ENCODE data around the gene AGER. TPM values are rescaled to one million over a fixed set of nuclear protein-coding genes. Genes with fewer than 3 reads are reported as not detected.
A peak's percentile ranks its signal among the peaks of the same experiment; 100 is the strongest.

The AGER gene
- total and polyA plus RNA-seq, 5 donors from 2014 or later: 0.44 to 27.8 (median 0.52) TPM; not detected in 2

- Mint-ChIP-seq H3K4me3 (no peak overlapping the region), H3K27ac (peak overlapping the region in 2 of 3 donors; percentile 3 to 91), H3K27me3 (peaks cover 17% of the 10 kb centered on the region), H3K9me3 (no peaks in the 10 kb centered on the region), H3K4me1 (no peaks in the 10 kb centered on the region), H3K36me3 (no peaks in the 10 kb centered on the region)
- DNase-seq (no peak), ATAC-seq (ENCODE audit: low read depth in 2 of 2) (no peak)
- H3K27ac ChIP-seq (ENCODE audit: insufficient read depth, low read length, poor library complexity, severe bottlenecking): no peak overlapping the region
- no peaks in the 10 kb centered on the region for H3K36me3 ChIP-seq (ENCODE audit: control insufficient read depth, insufficient read depth, low read length)
- H3K27me3 ChIP-seq (ENCODE audit: control insufficient read depth, insufficient read depth, low read length): no peaks in the 10 kb centered on the region
- no peaks in the 10 kb centered on the region for H3K4me1 ChIP-seq (ENCODE audit: control insufficient read depth, insufficient read depth, low read length, poor library complexity, severe bottlenecking)
- no peaks in the 10 kb centered on the region for H3K9me3 ChIP-seq (ENCODE audit: control insufficient read depth in 2 of 2, low read length in 2 of 2)
- no peak overlapping the region for H3K4me3 ChIP-seq (ENCODE audit: low read depth, low read length)
Measured at GRCh38 chr6:32208996-32209395, 24.9 kb upstream of the AGER start.

GRCh38 chr6:32204268-32204715 lies 20.2 kb upstream of the AGER start:
- Histone ChIP-seq H3K4me3 (ENCODE audit: low read depth, low read length) (no peak overlapping the region), H3K27ac (ENCODE audit: insufficient read depth, low read length, poor library complexity, severe bottlenecking) (no peak overlapping the region), H3K4me1 (ENCODE audit: control insufficient read depth, insufficient read depth, low read length, poor library complexity, severe bottlenecking) (no peaks in the 10 kb centered on the region), H3K36me3 (ENCODE audit: control insufficient read depth, insufficient read depth, low read length) (no peaks in the 10 kb centered on the region), H3K9me3 (ENCODE audit: control insufficient read depth in 2 of 2, low read length in 2 of 2) (no peaks in the 10 kb centered on the region), H3K27me3 (ENCODE audit: control insufficient read depth, insufficient read depth, low read length) (no peaks in the 10 kb centered on the region)
- H3K4me3 Mint-ChIP-seq: no peak overlapping the region
- ATAC-seq (ENCODE audit: low read depth in 2 of 2) (no peak), DNase-seq (no peak)
- peaks cover 26% of the 10 kb centered on the region for H3K27me3 Mint-ChIP-seq
- H3K36me3 Mint-ChIP-seq: no peaks in the 10 kb centered on the region
- H3K4me1 Mint-ChIP-seq: no peaks in the 10 kb centered on the region
- H3K9me3 Mint-ChIP-seq: no peaks in the 10 kb centered on the region
- no peak overlapping the region for H3K27ac Mint-ChIP-seq

- Histone ChIP-seq H3K27me3 (ENCODE audit: control insufficient read depth, insufficient read depth, low read length) (no peaks in the 10 kb centered on the region), H3K9me3 (ENCODE audit: control insufficient read depth in 2 of 2, low read length in 2 of 2) (no peaks in the 10 kb centered on the region), H3K4me1 (ENCODE audit: control insufficient read depth, insufficient read depth, low read length, poor library complexity, severe bottlenecking) (no peaks in the 10 kb centered on the region), H3K36me3 (ENCODE audit: control insufficient read depth, insufficient read depth, low read length) (no peaks in the 10 kb centered on the region), H3K4me3 (ENCODE audit: low read depth, low read length) (no peak overlapping the region), H3K27ac (ENCODE audit: insufficient read depth, low read length, poor library complexity, severe bottlenecking) (no peak overlapping the region)
- Mint-ChIP-seq H3K4me1 (no peaks in the 10 kb centered on the region), H3K4me3 (no peak overlapping the region), H3K27ac (no peak overlapping the region), H3K9me3 (no peaks in the 10 kb centered on the region), H3K27me3 (peaks cover 26% of the 10 kb centered on the region), H3K36me3 (no peaks in the 10 kb centered on the region)
- ATAC-seq (ENCODE audit: low read depth in 2 of 2): no peak
- no peak for DNase-seq
Measured at GRCh38 chr6:32203426-32204267, 19.6 kb upstream of the AGER start.

GRCh38 chr6:32202186-32202585 lies 18.1 kb upstream of the AGER start:
- no peak for DNase-seq
- no peak overlapping the region for H3K27ac ChIP-seq (ENCODE audit: insufficient read depth, low read length, poor library complexity, severe bottlenecking)
- H3K27me3 Mint-ChIP-seq: peaks cover 26% of the 10 kb centered on the region
- ATAC-seq (ENCODE audit: low read depth in 2 of 2): no peak
- H3K27ac Mint-ChIP-seq: no peak overlapping the region
- no peak overlapping the region for H3K4me3 Mint-ChIP-seq
- H3K4me1 Mint-ChIP-seq: no peaks in the 10 kb centered on the region
- H3K36me3 Mint-ChIP-seq: no peaks in the 10 kb centered on the region
- no peak overlapping the region for H3K4me3 ChIP-seq (ENCODE audit: low read depth, low read length)
- H3K9me3 Mint-ChIP-seq: no peaks in the 10 kb centered on the region
- H3K4me1 ChIP-seq (ENCODE audit: control insufficient read depth, insufficient read depth, low read length, poor library complexity, severe bottlenecking): peaks cover under 1% of the 10 kb centered on the region
- H3K9me3 ChIP-seq (ENCODE audit: control insufficient read depth in 2 of 2, low read length in 2 of 2): no peaks in the 10 kb centered on the region
- H3K27me3 ChIP-seq (ENCODE audit: control insufficient read depth, insufficient read depth, low read length): no peaks in the 10 kb centered on the region
- no peaks in the 10 kb centered on the region for H3K36me3 ChIP-seq (ENCODE audit: control insufficient read depth, insufficient read depth, low read length)

GRCh38 chr6:32200711-32201475 lies 16.8 kb upstream of the AGER start:
- Histone ChIP-seq H3K4me3 (ENCODE audit: low read depth, low read length) (no peak overlapping the region), H3K27me3 (ENCODE audit: control insufficient read depth, insufficient read depth, low read length) (no peaks in the 10 kb centered on the region), H3K4me1 (ENCODE audit: control insufficient read depth, insufficient read depth, low read length, poor library complexity, severe bottlenecking) (peaks cover 11% of the 10 kb centered on the region), H3K9me3 (ENCODE audit: control insufficient read depth in 2 of 2, low read length in 2 of 2) (no peaks in the 10 kb centered on the region), H3K27ac (ENCODE audit: insufficient read depth, low read length, poor library complexity, severe bottlenecking) (no peak overlapping the region), H3K36me3 (ENCODE audit: control insufficient read depth, insufficient read depth, low read length) (no peaks in the 10 kb centered on the region)
- Mint-ChIP-seq H3K27ac (no peak overlapping the region), H3K9me3 (no peaks in the 10 kb centered on the region), H3K36me3 (no peaks in the 10 kb centered on the region), H3K27me3 (peaks cover 26% of the 10 kb centered on the region), H3K4me3 (peak overlapping the region in 2 of 4 donors; percentile 22 to 76), H3K4me1 (peaks cover 0 to 7% (median 3%) of the 10 kb centered on the region in 4 donors)
- DNase-seq: no peak
- no peak for ATAC-seq (ENCODE audit: low read depth in 2 of 2)

- peak overlapping the region in 1 of 3 donors; percentile 20 for H3K27ac Mint-ChIP-seq
- Histone ChIP-seq H3K9me3 (ENCODE audit: control insufficient read depth in 2 of 2, low read length in 2 of 2) (no peaks in the 10 kb centered on the region), H3K27me3 (ENCODE audit: control insufficient read depth, insufficient read depth, low read length) (no peaks in the 10 kb centered on the region), H3K27ac (ENCODE audit: insufficient read depth, low read length, poor library complexity, severe bottlenecking) (no peak overlapping the region), H3K4me3 (ENCODE audit: low read depth, low read length) (no peak overlapping the region), H3K36me3 (ENCODE audit: control insufficient read depth, insufficient read depth, low read length) (no peaks in the 10 kb centered on the region), H3K4me1 (ENCODE audit: control insufficient read depth, insufficient read depth, low read length, poor library complexity, severe bottlenecking) (peaks cover 27% of the 10 kb centered on the region)
- H3K36me3 Mint-ChIP-seq: no peaks in the 10 kb centered on the region
- no peaks in the 10 kb centered on the region for H3K9me3 Mint-ChIP-seq
- peak overlapping the region in 2 of 4 donors; percentile 61 to 64 for H3K4me3 Mint-ChIP-seq
- DNase-seq: no peak
- ATAC-seq (ENCODE audit: low read depth in 2 of 2): no peak
- peaks cover 22% of the 10 kb centered on the region for H3K27me3 Mint-ChIP-seq
- peaks cover 13 to 25% (median 17%) of the 10 kb centered on the region in 4 donors for H3K4me1 Mint-ChIP-seq
Measured at GRCh38 chr6:32198866-32199265, 14.8 kb upstream of the AGER start.

GRCh38 chr6:32198345-32198696 lies 14.3 kb upstream of the AGER start:
- H3K4me3 Mint-ChIP-seq: peak overlapping the region in 3 of 4 donors; percentile 35 to 64 (median 61)

More at GRCh38 chr6:32198345-32198696, 14.3 kb upstream of the AGER start:
- H3K4me1 ChIP-seq (ENCODE audit: control insufficient read depth, insufficient read depth, low read length, poor library complexity, severe bottlenecking): peaks cover 32% of the 10 kb centered on the region
- peak overlapping the region in 1 of 3 donors; percentile 31 for H3K27ac Mint-ChIP-seq
- no peak overlapping the region for H3K27ac ChIP-seq (ENCODE audit: insufficient read depth, low read length, poor library complexity, severe bottlenecking)
- DNase-seq (no peak), ATAC-seq (ENCODE audit: low read depth in 2 of 2) (no peak)
- H3K9me3 ChIP-seq (ENCODE audit: control insufficient read depth in 2 of 2, low read length in 2 of 2): no peaks in the 10 kb centered on the region
- H3K27me3 Mint-ChIP-seq: peaks cover 20% of the 10 kb centered on the region
- no peak overlapping the region for H3K4me3 ChIP-seq (ENCODE audit: low read depth, low read length)
- no peaks in the 10 kb centered on the region for H3K36me3 ChIP-seq (ENCODE audit: control insufficient read depth, insufficient read depth, low read length)
- no peaks in the 10 kb centered on the region for H3K36me3 Mint-ChIP-seq
- no peaks in the 10 kb centered on the region for H3K27me3 ChIP-seq (ENCODE audit: control insufficient read depth, insufficient read depth, low read length)
- peaks cover 18 to 31% (median 22%) of the 10 kb centered on the region in 4 donors for H3K4me1 Mint-ChIP-seq
- H3K9me3 Mint-ChIP-seq: no peaks in the 10 kb centered on the region
